ENCODE measurements around the gene ABLIM1.

Gene ABLIM1

DNA sequence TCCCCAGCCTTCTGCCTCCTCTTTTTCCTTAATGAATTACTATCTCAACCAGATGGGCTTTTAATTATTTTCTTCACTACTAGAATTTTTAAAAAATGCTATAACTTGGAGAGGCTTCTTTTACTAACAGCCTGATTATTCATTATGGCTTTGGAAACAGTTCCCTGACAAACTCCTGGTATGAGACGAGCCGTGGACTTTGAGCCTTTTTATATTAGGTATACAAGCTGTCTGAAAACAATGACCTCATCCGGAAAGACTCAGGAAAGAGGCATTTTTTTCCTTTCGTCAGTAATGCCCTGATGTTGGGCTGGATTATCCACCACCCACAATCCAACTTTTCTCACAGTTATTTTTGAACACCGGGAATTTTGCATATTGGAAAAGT, 26.7 kb upstream of the ABLIM1 start:
- peak; percentile 75 for DNase-seq (ENCODE audit: low read depth)
- TF ChIP-seq, protein P1, sequence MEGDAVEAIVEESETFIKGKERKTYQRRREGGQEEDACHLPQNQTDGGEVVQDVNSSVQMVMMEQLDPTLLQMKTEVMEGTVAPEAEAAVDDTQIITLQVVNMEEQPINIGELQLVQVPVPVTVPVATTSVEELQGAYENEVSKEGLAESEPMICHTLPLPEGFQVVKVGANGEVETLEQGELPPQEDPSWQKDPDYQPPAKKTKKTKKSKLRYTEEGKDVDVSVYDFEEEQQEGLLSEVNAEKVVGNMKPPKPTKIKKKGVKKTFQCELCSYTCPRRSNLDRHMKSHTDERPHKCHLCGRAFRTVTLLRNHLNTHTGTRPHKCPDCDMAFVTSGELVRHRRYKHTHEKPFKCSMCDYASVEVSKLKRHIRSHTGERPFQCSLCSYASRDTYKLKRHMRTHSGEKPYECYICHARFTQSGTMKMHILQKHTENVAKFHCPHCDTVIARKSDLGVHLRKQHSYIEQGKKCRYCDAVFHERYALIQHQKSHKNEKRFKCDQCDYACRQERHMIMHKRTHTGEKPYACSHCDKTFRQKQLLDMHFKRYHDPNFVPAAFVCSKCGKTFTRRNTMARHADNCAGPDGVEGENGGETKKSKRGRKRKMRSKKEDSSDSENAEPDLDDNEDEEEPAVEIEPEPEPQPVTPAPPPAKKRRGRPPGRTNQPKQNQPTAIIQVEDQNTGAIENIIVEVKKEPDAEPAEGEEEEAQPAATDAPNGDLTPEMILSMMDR (IDR thresholded peaks at IDR 0.05; ENCODE audit: low read length, missing control alignments) = no peak
- no peak overlapping the region for H3K4me3 ChIP-seq (replicated peaks; ENCODE audit: low read depth, low read length)

DNA sequence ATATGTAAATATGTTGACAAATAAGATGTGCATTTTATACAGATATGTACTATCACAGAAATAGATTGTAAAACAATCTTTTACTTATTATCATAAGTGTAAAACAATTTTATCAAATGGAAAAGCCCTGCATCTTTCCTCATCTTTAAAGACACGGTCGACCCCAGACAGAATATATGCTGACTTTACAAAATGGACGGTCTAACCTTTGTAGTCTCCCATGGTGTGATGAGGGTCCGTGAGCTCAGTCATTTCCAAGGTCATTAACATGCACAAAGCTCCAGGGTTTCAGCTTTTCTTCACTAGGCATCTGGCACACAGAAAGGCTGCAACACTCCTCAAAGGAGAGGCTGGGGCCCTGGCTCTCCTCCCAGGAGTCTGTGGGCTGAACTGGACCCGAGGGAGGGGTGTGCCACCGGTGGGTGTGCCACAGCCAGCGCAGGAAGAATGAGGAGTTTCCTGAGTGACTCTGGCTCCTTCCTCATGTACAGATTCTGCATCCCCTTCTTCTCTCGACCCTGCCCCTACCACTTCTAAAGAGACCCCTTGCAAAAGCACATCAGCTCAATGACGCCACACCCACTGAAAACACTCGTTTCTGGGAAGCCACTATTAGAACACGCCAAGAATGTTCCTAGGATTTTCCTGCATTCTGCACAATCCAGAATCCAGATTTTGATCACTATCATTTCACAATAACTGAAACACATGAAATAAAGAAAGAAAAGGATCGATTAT, 26.2 kb upstream of the ABLIM1 start:
- TF ChIP-seq, protein P1 (IDR thresholded peaks at IDR 0.05; ENCODE audit: low read length, missing control alignments) = no peak
- no peak overlapping the region for H3K4me3 ChIP-seq (replicated peaks; ENCODE audit: low read depth, low read length)
- DNase-seq (ENCODE audit: low read depth) = peak; percentile 68

DNA sequence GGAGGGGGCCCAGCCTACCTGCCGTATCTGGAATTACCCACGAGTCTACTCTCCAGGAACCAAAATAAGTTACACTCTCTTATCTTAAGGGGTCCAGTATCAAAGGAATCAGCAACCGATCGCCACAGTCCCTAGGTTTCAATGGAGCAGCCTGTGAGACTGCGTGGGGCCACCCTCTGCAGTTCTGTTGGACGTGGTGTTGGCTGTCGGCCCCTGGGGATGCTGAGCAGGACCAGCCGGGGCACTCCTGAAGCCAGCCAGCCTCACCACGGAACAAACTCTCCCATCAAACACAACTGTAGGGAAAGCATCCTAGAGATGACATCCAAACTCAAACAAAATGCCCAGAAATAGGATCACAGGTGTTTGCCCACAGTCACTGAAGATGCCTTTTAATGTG, 25.5 kb upstream of the ABLIM1 start:
- TF ChIP-seq, protein P1 (IDR thresholded peaks at IDR 0.05; ENCODE audit: low read length, missing control alignments) = no peak
- no peak overlapping the region for H3K4me3 ChIP-seq (replicated peaks; ENCODE audit: low read depth, low read length)
- no peak for DNase-seq (ENCODE audit: low read depth)

DNA sequence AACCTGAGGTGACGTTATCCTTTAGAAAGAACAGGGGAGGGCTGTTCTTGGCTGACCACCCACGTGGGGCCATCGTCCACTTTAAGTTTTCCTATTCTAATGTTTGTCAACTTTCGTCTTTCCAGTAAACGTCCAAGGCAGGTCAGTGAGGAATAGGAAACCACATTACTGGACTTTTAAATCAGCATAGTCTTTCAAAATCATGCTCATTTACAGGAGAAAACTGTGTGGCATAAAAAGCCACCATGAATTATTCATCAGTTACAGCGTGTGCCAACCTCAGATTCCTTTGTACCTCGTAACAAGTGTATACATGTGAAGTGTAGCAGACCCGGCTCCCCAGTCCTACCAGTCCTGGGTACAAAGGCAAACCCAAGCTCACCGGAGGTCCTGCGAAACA, 25.1 kb upstream of the ABLIM1 start:
- no peak overlapping the region for H3K4me3 ChIP-seq (replicated peaks; ENCODE audit: low read depth, low read length)
- TF ChIP-seq, protein P1 (IDR thresholded peaks at IDR 0.05; ENCODE audit: low read length, missing control alignments) = no peak
- DNase-seq (ENCODE audit: low read depth) = no peak

DNA sequence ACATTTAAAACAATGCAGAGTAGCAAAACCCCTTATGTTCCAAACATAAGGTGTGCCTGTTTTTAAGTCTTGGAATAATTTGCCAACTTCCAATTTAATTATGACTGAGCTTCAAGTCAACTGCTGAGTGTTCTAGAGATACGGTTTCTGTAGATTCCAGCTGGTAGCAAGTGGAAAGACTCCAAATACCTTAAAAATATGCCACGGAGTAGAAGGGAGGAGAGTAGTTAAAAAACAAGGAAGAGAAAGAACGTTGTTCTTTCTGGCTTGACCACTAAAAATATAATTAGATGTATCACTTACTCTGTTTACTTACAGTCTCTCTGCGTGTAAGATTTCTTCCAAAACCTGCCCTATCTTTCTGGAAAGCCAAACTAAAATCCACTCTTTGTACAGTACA, 24.5 kb upstream of the ABLIM1 start:
- no peak for DNase-seq (ENCODE audit: low read depth)
- TF ChIP-seq, protein P1 (IDR thresholded peaks at IDR 0.05; ENCODE audit: low read length, missing control alignments) = no peak
- H3K4me3 ChIP-seq (replicated peaks; ENCODE audit: low read depth, low read length) = no peak overlapping the region

DNA sequence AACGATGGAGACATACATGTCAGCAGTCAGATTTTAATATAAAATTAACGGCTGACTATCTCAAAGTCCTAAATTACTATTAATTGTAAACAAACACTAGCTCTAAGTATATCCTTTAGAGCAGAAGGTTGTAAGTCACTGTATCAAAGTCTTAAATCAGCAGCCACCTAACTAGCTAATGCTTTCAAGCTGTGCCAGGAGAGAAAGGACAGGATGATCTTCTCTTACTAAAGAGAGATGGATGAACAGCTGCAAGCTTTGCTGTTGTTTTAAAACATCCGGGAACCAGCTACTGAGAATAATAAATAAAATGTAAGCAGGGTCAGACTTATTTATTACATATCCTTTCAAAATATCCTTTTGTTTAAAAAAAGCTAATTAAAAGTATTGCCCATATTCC, 24.0 kb upstream of the ABLIM1 start:
- no peak for DNase-seq (ENCODE audit: low read depth)
- TF ChIP-seq, protein P1 (IDR thresholded peaks at IDR 0.05; ENCODE audit: low read length, missing control alignments) = no peak
- H3K4me3 ChIP-seq (replicated peaks; ENCODE audit: low read depth, low read length) = no peak overlapping the region

DNA sequence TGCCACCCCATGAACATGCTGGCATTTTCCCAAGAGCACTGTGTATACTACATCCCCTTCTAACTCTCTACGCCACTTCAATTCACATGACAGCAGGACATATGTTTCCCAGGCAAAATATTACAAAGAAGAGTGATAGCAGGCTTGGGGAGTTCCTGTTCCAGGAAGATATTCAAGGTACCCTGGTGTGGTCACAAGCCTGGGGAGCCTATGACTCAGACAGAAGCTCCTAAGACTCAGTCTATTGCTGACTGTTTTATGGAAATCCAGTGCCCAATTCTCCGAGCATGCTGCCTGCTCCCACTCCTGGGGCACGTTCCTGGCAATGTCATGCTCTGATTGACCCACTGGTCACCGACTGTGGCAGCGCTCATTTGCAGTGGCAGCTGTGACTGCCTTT, 23.5 kb upstream of the ABLIM1 start:
- no peak overlapping the region for H3K4me3 ChIP-seq (replicated peaks; ENCODE audit: low read depth, low read length)
- TF ChIP-seq, protein P1 (IDR thresholded peaks at IDR 0.05; ENCODE audit: low read length, missing control alignments) = no peak
- no peak for DNase-seq (ENCODE audit: low read depth)

Data from fibroblast of pulmonary artery (primary cell).